ENCODE measurements around the gene OR13F1.
"Not testable (repeated sequence)": the region's sequence is repeated elsewhere in the genome, so short reads cannot be mapped to it uniquely, and the experiment has no call there.

OR13F1 gene

GRCh38 chr9:104503963-104504362, at the start of gene OR13F1:
OR13F1 (plus strand) TSS chr9:104504263; CDS start chr9:104504263, 0 bp downstream.
- DNase-seq, result no peak

- no peak for DNase-seq
Measured at GRCh38 chr9:104456831-104457230, 47.2 kb upstream of the OR13F1 start.

GRCh38 chr9:104463864-104464263, 40.2 kb upstream of the OR13F1 start:
- no peak for DNase-seq

GRCh38 chr9:104468261-104468660, 35.8 kb upstream of the OR13F1 start:
- no peak for DNase-seq

GRCh38 chr9:104482921-104483570, 21.0 kb upstream of the OR13F1 start:
- DNase-seq, result no peak

GRCh38 chr9:104485014-104485413, 19.0 kb upstream of the OR13F1 start:
- DNase-seq, result no peak

- no peak for DNase-seq
Measured at GRCh38 chr9:104494808-104495207, 9.3 kb upstream of the OR13F1 start.

- DNase-seq, result no peak
Measured at GRCh38 chr9:104503440-104503839, 623 bp upstream of the OR13F1 start.

- DNase-seq, result no peak
Measured at GRCh38 chr9:104506565-104506964, 2.5 kb downstream of the OR13F1 start.

GRCh38 chr9:104514901-104515300, 10.8 kb downstream of the OR13F1 start:
- no peak for DNase-seq

- not testable (repeated sequence) for DNase-seq
Measured at GRCh38 chr9:104520241-104520640, 16.2 kb downstream of the OR13F1 start.

GRCh38 chr9:104527109-104527508, 23.0 kb downstream of the OR13F1 start, which contains the start of gene OR13C4:
OR13C4 (minus strand) TSS chr9:104527209; CDS start chr9:104527209, 0 bp downstream.
- no peak for DNase-seq

GRCh38 chr9:104536756-104537155, 32.7 kb downstream of the OR13F1 start, which contains the start of gene OR13C3:
OR13C3 (minus strand) TSS chr9:104536856; CDS start chr9:104536723, 133 bp downstream.
- DNase-seq, result no peak

- DNase-seq, result no peak
Measured at GRCh38 chr9:104539275-104539674, 35.2 kb downstream of the OR13F1 start.

- no peak for DNase-seq
Measured at GRCh38 chr9:104544644-104545043, 40.6 kb downstream of the OR13F1 start.

GRCh38 chr9:104553261-104553660, 49.2 kb downstream of the OR13F1 start:
- DNase-seq, result no peak

Measured in KG1 (cell line).